Activated T-helper 1 cell treated with anti-CD3 and anti-CD28 coated beads, Interleukin-2, amount 50 U/mL, for 16 hours (primary cell): ENCODE results near the gene PLEKHA1.

Experiments
- DNase-seq, 2 donors: peaks; one replicate each; pipeline ENCODE4 v3.0.0-alpha.2; 2020; ENCODE audit warnings: low read depth in 1 of 2, low spot score in 1 of 2

The PLEKHA1 gene

DNA sequence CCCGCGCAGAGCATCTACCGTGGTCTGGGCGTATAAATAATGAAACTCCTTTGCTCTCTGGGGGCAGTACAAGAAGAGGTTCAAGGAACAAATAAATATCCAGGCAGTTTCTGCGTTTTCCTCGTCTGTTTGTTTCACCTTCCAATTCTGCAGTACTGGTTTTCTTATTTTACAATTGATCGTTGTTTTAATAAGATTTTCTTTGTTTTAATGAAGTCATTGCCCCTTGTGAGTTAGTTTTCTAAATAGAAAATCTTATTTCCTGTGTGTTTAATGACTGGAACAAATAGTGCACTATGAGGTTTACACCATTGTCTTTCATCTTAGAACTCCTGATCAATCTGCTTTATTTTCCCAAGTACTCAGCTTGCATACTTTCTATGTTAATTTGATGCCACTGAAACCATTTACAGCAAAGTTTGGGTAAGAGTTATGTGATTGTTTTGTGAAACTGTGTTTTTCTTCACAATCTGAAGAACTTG lies 1.2 kb downstream of the PLEKHA1 start:
- no peak for DNase-seq

DNA sequence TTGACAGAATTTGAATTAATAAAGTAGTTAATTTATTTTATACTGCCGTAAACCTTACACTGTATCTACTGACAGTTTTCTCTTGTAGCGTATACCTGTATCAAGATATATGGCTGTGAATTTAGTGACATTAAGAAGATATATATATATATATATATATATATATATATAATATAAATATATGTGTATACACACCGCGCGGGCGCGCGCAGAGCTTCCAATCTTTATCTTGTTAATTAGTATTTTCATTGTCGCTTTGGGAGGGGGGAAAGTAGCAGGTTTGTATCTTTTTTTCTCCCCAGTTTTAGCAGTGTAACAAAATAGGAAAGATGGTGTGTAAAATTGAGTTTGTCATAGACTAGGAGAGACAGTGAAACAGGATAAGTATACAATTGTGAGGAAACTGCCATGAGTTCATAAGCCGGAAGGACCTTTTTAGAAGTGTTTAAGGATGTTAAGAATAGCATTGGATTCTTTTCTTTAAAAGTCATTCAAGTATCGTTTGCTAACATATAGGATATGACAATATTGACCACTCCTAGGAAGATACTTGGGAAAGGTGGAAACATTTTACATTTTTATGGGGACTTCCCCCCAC lies 2.0 kb downstream of the PLEKHA1 start:
- no peak for DNase-seq

DNA sequence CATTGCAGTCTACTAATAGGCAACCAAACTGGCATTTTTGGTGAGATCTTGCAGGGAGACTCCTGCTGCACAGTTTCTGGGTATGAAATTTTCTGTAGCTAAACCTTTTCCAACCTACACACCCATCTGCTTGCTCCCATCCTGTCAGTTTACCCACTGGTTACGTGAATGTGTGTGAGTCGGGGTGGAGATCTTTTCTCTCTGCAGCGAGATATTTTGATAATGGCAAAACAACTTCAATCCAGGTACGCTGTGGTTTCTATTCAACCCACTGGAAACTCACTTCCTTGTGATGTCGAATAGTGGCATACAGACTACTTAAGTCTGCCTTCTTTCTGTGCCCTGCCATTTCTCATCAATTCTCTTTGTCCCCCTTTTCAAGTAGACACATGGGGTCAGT lies 4.5 kb downstream of the PLEKHA1 start:
- DNase-seq, result no peak

DNA sequence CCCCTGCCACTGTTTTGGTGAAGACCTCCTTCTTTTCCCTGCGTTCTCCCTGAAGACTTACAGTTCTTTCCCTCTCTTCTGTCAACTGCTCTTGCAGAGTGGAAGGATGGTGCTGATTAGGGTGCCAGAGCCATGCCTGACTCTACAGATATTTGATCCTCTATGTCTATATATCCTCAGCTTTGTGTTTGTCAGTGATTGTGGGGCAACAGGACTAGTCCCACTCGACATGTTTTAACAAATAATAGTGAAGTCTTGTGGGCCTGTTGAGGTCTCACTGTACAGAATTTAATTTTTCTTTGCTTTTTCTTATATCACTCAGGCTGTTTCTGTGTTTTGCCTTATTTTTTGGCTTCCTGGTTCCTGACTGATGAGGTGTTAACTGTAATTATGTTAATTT lies 5.0 kb downstream of the PLEKHA1 start:
- DNase-seq, result no peak

DNA sequence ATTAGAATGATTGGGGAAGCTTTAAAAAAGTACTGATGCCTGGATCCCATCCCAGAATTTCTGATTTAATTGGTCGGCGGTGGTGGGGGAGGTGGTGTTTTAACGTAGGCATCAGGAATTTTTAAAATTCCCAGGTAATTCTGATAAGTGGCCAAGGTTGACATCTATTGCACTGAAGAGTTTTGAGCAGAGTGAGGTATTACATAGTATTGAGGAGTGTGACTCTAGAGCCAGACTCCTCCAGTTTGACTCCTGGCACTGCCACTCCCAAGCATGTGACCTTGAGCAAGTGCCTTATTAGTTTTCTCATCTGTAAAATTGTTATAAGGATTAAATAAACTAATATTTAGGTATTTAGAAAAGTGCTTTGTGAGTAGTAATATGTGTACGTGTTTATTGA lies 6.2 kb downstream of the PLEKHA1 start:
- DNase-seq, result no peak

DNA sequence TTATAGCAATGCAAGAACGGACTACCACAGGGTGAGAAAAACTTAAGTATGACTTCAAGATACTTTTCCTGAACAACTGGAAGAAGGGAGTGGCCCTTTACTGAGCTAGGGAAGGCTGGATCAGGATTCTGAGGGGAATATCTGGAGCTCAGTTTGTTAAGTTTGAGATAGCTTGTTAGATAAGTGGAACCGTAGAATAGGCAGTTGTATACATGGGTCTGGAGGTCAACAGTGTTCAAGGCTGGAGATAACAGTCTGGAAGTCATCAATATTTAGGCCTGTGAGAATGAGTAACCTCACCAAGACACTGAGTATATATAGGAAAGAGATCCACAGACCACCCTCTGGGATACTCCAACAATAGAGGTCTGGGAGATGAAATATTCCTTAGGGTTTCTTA lies 7.2 kb downstream of the PLEKHA1 start:
- DNase-seq, result no peak

DNA sequence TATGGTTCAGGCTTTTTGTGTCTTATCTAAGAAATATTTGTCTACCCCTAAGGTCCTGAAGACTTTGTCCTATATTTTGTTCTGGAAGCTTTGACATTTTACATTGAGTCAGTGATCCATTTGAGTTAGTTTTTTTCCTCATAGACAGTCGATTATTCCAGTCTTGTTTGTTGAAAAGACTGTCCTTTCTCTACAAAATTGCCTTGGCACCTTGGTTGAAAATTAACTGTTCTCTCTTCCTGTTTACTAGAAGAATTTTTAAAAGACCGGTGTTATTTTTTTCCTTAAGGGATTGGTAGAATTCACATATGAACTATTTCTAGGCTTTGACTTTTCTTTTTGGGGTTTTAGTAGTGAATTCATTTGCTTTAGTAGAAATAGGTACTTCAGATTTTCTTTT lies 12.0 kb downstream of the PLEKHA1 start:
- no peak for DNase-seq

DNA sequence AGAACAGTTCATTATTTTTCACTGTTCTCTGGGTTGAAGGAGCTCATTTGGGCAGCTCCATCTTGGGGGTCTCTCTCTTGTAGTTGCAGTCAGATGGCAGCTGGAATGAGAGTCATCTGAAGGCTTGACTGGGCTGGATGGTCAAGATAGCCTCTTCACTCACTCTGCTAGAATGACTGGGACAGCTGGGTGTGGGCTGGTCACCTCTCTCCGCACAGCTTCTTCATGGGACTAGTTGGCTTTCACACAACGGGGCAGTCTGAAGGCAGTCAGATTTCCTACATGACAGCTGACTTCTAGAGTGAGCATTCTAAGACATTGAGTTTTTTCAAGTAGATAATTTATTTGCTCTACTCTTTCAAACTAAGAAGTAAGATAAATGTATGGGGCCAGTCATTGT lies 13.1 kb downstream of the PLEKHA1 start:
- no peak for DNase-seq

DNA sequence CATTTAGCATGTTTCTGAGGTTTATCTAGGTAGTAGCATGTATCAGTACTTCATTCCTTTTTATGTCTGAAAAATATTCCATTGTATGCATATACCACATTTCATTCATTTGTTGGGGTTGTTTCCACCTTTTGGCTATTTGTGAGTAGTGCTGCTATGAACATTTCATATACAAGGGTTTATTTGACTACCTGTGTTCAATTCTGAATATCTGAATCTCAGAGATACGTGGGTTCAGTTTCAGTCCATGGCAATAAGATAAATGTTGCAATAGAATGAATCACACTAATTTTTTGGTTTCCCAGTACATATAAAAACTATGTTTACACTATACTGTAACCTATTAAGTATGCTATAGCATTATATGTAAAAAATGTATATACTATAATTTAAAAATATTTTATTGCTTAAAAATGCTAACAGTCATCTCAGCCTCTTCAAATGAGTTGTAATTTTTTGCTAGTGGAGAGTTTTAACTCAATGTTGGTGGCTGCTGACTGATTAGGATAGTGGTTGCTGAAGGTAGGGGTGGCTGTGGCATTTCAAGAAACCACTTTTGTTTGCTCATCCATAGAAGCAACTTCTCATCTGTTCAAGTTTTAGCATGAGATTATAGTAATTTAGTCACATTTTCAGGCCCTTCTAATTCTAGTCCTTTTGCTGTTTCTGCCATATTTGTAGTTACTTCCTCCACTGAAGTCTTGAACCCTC lies 13.9 kb downstream of the PLEKHA1 start:
- no peak for DNase-seq

DNA sequence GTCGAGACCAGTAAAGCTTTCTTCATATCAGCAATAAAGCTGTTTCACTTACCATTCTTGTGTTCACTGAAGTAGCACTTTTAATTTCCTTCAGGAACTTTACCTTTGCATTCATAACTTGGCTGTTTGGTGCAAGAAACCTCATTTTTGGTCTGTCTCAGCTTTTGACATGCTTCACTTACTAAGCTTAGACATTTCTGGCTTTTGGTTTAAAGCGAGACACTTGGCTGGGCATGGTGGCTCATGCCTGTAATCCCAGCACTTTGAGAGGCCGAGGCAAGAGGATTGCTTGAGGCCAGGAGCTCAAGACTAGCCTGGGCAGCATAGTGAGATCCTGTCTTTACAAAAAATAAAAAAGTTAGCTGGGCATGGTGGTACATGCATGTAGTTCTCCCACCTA lies 15.8 kb downstream of the PLEKHA1 start:
- DNase-seq, result no peak

DNA sequence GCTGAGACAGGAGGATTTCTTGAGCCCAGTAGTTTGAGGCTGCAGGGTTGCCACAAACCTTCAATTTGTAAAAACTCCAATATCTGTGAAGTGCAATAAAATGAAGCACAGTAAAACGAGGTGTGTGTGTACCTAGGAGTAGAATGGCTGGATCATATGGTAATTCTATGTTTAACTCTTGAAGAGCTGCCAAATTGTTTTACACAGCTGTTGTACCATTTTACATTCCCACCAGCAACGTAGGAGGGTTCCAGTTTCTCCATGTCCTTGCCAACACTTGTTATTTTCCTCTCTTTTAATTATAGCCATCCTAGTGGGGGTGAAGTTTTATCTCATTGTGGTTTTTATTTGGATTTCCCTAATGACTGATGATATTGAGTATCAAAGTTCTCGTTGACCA lies 16.2 kb downstream of the PLEKHA1 start:
- DNase-seq, result no peak

DNA sequence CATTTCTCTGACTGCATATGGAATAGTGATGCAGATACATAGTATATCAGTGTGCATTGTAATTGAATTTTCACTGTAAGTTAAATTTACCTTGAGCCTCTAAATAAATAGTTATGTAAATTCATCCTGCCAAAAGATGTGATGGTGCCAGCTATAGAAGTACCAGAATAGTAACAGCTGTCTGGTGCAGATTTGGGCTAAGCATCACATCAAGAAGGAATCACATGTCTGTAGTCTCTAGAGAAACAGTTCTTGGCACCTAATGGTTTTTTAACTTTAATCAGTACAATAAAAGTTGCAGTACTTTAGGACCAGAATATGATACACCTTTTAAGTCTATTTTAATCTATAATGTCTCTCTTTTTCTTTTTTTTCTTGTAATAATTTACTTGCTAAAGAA lies 17.4 kb downstream of the PLEKHA1 start:
- DNase-seq, result no peak

DNA sequence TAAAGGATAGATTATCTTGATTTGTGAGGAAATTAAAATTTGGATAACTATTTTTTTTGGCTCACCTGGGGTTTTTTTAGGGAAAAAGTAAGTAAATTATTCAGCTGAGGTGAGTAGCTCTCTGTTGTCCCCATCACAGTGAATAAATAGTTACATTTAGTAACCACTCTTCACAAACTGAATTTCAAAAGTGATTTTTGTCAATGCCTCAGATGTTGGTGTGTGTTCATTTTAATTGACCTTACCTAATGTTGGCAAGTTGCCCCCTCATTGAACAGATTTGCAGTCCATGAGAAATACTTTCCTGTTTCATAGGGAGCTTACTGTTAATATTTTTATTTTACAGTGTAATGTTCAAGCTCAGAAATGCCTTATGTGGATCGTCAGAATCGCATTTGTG lies 18.3 kb downstream of the PLEKHA1 start:
- no peak for DNase-seq

DNA sequence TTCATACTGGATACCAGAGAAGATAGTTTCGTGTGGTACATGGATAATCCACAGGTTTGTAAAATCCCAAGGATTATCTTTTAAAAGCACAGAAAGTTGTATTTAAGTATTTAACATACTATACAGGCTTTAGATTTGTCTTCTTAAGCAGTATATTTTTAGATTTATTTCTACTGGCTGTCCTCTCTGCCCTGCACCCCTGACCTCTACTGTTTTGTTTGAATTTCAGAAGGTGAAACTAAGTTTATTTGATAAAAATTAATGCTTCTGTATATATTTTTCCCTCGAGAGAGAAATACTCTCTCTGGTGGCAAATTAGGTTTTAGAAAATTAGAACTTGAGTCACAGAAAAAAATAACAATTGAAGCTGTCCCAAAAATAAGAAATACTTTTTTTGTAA lies 18.8 kb downstream of the PLEKHA1 start:
- no peak for DNase-seq

DNA sequence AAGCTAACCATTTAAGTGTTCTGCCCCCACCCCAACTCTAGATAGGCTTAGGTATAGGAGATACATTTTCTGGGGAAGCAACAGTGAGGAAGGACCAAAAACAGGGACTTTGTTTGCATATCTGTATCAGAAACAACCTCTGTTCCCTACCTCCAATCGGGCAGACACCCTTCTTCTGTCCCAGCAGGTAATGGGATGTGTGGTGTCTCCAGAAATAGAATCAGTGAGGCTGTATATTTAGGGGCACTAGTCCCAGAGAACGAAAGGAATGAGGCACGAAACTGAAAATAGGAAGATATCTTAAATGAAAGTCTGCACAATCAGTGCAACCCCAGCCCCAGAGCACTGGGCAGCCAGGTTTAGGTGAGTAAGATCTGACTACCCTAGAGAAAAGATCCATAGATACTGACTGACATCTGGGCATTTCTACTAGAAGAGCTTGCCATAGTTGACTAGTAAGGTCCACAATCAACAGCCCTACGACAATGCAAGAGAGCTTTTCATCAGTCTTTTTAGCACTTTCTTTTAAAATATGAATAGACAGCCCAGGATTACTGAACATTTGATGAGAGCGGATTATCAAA lies 28.1 kb downstream of the PLEKHA1 start:
- no peak for DNase-seq

DNA sequence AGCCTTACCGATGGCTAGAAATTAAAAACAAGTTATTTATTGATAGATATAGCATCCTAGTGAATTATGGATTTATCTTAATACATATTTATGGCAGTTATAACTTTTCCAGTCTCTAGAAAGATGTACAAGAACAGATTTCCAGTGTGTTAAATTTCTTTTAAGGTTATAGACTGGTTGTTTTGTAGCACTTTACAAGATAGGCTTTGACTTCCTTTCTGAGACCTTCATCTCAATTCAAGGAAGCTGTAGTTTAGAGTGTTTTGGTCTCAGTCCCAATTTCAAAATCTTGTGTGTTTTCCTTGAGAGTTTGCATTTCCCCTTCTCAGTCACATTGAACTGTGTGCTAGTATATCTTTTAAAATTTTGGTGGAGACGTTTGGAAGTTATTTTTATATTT lies 30.1 kb downstream of the PLEKHA1 start:
- no peak for DNase-seq

DNA sequence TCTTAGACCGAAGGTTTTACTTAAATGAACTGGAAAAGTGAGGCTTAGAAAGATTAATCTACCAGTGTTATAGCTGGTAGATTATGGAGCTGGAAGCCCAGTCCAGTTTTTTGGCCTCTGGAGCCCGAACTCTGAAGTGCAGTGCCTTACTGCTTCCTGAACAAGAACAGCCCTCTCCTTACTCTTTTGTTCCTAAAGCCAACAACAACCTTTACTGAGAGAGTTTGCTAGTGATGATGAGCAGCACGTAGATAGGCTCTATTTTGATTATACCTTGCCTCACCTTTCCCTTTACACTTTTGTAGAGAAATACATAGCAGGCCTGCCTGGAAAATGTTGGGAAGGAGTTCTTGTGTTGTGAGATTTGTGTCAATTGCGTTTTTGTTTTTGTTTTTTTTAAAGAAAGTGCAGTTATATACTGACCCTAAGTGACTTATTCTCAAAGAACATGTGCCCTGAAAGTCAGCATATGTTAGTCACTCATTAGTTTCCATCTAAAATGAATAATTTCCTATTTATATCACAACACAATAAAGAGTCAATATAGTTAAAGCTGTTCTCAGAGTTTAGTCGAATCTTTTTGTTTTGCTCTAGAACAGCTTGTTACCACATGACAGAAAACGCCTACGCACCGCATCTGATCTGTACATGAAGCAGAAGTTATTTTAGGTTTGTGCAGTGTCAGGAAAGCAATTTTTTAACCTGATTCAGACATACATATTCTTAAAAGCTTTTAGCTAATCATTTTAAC lies 33.0 kb downstream of the PLEKHA1 start:
- DNase-seq, result peak in 1 of 2 donors; percentile 37

DNA sequence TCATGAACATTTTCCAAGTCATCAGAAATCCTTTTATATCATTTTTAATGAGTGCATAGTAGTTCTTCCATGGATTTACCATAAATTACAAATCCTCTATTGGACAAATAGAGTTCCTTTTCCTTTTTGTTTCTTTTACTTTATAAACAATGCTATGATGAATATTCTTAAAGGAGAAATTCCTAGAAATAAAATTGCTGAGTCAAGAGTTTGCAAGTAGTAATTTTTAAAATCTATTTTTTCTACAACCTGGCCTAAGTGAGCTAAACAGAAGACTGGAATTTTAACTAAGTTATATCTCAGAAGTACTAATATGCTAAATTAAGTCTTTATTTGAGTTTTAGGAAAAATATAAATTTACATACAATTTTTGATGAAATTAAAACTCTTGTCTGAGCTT lies 38.8 kb downstream of the PLEKHA1 start:
- DNase-seq, result no peak

DNA sequence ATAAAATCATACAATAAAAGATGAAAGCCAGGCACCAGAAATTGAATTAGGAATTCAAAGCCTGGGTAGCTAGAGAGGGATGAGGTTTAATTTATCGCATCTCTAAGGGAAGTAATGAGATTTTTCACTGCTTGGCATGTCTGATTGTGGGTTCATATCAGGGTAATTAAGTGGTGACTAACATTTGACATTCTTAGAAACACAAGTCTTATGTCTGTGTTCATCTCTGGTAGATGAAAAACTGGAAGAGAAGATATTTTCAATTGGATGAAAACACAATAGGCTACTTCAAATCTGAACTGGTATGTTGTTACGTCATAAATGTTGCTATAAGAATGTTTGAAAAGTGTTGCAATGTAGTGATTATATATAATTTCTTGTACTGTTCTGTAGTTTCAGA lies 43.2 kb downstream of the PLEKHA1 start:
- DNase-seq, result no peak

DNA sequence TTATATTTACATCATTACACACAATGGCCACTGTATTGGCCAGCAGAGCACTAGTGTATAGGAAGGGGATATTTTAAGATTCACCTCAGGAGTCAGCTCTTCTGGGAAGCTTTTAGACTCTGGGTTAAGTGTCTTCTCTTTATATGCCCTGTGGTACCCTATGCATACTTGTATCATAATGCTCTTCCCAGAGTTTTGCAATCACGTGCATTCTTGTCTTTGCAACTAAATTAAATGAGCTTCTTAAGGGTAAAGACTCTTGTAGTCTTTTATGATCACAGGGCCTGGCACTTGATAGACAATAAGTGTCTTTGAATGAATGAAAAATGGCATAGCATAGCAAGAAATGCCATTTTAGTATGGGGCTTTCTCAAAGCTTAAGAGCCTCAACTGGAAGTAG lies 44.5 kb downstream of the PLEKHA1 start:
- no peak for DNase-seq

DNA sequence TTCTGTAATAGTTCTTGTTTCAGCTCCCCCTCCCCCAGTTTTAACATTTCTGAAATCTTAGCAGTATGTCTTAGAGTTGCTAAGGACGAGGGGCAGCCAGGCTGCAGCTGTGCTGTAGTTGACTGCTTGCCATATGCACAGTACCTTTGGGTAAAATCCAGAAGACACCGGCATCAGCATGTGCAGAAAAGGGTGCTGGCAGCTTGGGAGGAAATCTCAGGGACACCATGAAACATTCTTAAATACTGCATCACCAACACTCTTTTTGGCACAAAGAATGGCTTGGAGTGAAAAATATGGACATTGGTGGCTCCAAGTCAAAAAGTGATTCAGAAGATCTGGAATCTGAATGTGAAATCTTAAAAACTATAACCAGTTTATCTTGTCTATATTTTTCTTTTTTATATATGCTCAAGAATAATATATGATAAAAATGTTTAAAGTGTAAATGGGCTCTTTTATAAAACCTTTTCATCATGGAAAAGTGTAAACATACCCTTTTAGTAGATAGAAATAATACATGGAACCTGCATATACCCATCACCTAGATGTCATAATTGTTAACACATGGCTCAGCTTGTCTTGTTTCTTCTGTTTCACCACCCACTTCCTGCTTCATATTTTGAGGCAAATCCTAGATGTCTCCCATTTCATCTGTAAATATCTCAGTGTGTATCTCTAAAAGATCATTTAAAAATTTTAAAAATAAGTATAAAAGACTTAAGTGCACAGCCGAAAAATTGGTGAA lies 45.5 kb downstream of the PLEKHA1 start:
- DNase-seq, result no peak
